KOPT-K1 (cell line): ENCODE data around the gene ANKFN1.
"Not testable (repeated sequence)": the region's sequence is repeated elsewhere in the genome, so short reads cannot be mapped to it uniquely, and the experiment has no call there.

Experiments
- H3K27ac ChIP-seq: fragments of 200-600 bp; sonication (generic); 2 replicates; pipeline ENCODE4 v1.5.1; 2016; ENCODE audit warnings: antibody characterized with exemption, mild to moderate bottlenecking, low read depth, low read length; ENCODE audit not compliant: poor library complexity, severe bottlenecking
- H3K36me3 ChIP-seq: fragments of 200-600 bp; sonication (generic); 2 replicates; pipeline ENCODE4 v1.5.1; 2017; ENCODE audit warnings: antibody characterized with exemption, mild to moderate bottlenecking, low read length, moderate library complexity; ENCODE audit not compliant: insufficient read depth
- H3K9me3 ChIP-seq: fragments of 200-600 bp; sonication (generic); 2 replicates; pipeline ENCODE4 v1.5.1; 2017; ENCODE audit warnings: antibody characterized with exemption, low read length, mild to moderate bottlenecking; ENCODE audit not compliant: insufficient read depth, poor library complexity, severe bottlenecking

The ANKFN1 gene

GRCh38 chr17:56269556-56270389 lies 116.5 kb downstream of the ANKFN1 start:
- Histone ChIP-seq H3K27ac (peak overlapping the region; percentile 93), H3K36me3 (peaks cover 23% of the 10 kb centered on the region), H3K9me3 (peaks cover 22% of the 10 kb centered on the region)

GRCh38 chr17:56274491-56274890 lies 121.2 kb downstream of the ANKFN1 start:
- H3K9me3 ChIP-seq = no peaks in the 10 kb centered on the region
- H3K27ac ChIP-seq = peak overlapping the region; percentile 98
- H3K36me3 ChIP-seq = peaks cover 9% of the 10 kb centered on the region

- Histone ChIP-seq H3K9me3 (peaks cover 19% of the 10 kb centered on the region), H3K36me3 (peaks cover 28% of the 10 kb centered on the region), H3K27ac (peak overlapping the region; percentile 98)
Observed at GRCh38 chr17:56284482-56284881, 131.2 kb downstream of the ANKFN1 start.

GRCh38 chr17:56288786-56289185 lies 135.5 kb downstream of the ANKFN1 start:
- Histone ChIP-seq H3K36me3 (peaks cover 11% of the 10 kb centered on the region), H3K27ac (peak overlapping the region; percentile 98)
- not testable (repeated sequence) for H3K9me3 ChIP-seq

GRCh38 chr17:56289321-56289720 lies 136.0 kb downstream of the ANKFN1 start:
- Histone ChIP-seq H3K36me3 (peaks cover 11% of the 10 kb centered on the region), H3K27ac (peak overlapping the region; percentile 98), H3K9me3 (no peaks in the 10 kb centered on the region)

- H3K27ac ChIP-seq = peak overlapping the region; percentile 98
- no peaks in the 10 kb centered on the region for H3K9me3 ChIP-seq
- H3K36me3 ChIP-seq = peaks cover 11% of the 10 kb centered on the region
Observed at GRCh38 chr17:56290101-56290801, 137.0 kb downstream of the ANKFN1 start.

GRCh38 chr17:56290802-56291118 lies 137.5 kb downstream of the ANKFN1 start:
- Histone ChIP-seq H3K36me3 (peaks cover 11% of the 10 kb centered on the region), H3K9me3 (no peaks in the 10 kb centered on the region), H3K27ac (peak overlapping the region; percentile 98)

- H3K36me3 ChIP-seq = peaks cover 6% of the 10 kb centered on the region
- H3K27ac ChIP-seq = peak overlapping the region; percentile 98
- H3K9me3 ChIP-seq = no peaks in the 10 kb centered on the region
Observed at GRCh38 chr17:56291226-56291805, 138.0 kb downstream of the ANKFN1 start.

- Histone ChIP-seq H3K27ac (peak overlapping the region; percentile 98), H3K36me3 (no peaks in the 10 kb centered on the region; the same call in 1 of the 2 replicates)
Observed at GRCh38 chr17:56292010-56292409, 138.7 kb downstream of the ANKFN1 start.

GRCh38 chr17:56292578-56292977 lies 139.3 kb downstream of the ANKFN1 start:
- Histone ChIP-seq H3K36me3 (no peaks in the 10 kb centered on the region), H3K27ac (peak overlapping the region; percentile 98), H3K9me3 (no peaks in the 10 kb centered on the region)

More at GRCh38 chr17:56292010-56292409, 138.7 kb downstream of the ANKFN1 start:
- H3K9me3 ChIP-seq = no peaks in the 10 kb centered on the region

GRCh38 chr17:56297184-56297583 lies 143.9 kb downstream of the ANKFN1 start:
- H3K9me3 ChIP-seq = no peaks in the 10 kb centered on the region
- H3K27ac ChIP-seq = peak overlapping the region; percentile 98
- H3K36me3 ChIP-seq = no peaks in the 10 kb centered on the region

GRCh38 chr17:56298846-56299245 lies 145.6 kb downstream of the ANKFN1 start:
- no peaks in the 10 kb centered on the region for H3K9me3 ChIP-seq
- peak overlapping the region; percentile 98 for H3K27ac ChIP-seq
- H3K36me3 ChIP-seq = no peaks in the 10 kb centered on the region

GRCh38 chr17:56300144-56300543 lies 146.9 kb downstream of the ANKFN1 start:
- H3K36me3 ChIP-seq = no peaks in the 10 kb centered on the region
- peak overlapping the region; percentile 98 for H3K27ac ChIP-seq
- H3K9me3 ChIP-seq = no peaks in the 10 kb centered on the region

GRCh38 chr17:56305007-56305406 lies 151.7 kb downstream of the ANKFN1 start:
- Histone ChIP-seq H3K36me3 (peaks cover 2% of the 10 kb centered on the region; the same call in 1 of the 2 replicates), H3K27ac (peak overlapping the region; percentile 98), H3K9me3 (peaks cover 29% of the 10 kb centered on the region)

- Histone ChIP-seq H3K9me3 (peaks cover 31% of the 10 kb centered on the region), H3K36me3 (peaks cover 4% of the 10 kb centered on the region; the same call in 1 of the 2 replicates), H3K27ac (peak overlapping the region; percentile 42)
Observed at GRCh38 chr17:56309897-56310296, 156.6 kb downstream of the ANKFN1 start.
